RWPE1 (cell line): ENCODE data around the gene STAC3.
A peak's percentile ranks its signal among the peaks of the same experiment; 100 is the strongest.

Source experiments
- CTCF ChIA-PET: fragments of 350-600 bp; sonication (Branson Sonifier 250); formaldehyde crosslinking; extraction: SDS; loops from one replicate; lab custom pipeline; 2021; lab: Yijun Ruan, JAX
- POLR2A ChIA-PET: fragments of 400-600 bp; formaldehyde crosslinking; extraction: SDS; loops from one replicate; lab custom pipeline; 2020; ENCODE audit warnings: antibody characterized with exemption; ENCODE audit not compliant: low non-redundant PET; lab: Yijun Ruan, JAX
- DNase-seq: peaks from one replicate; pipeline ENCODE4 v3.0.0; 2012; ENCODE audit warnings: low spot score
- H3K27ac ChIP-seq: fragments of 450-650 bp; 2 replicates; pipeline ENCODE4 v1.5.1; 2017
- CTCF ChIP-seq: fragments of 450-650 bp; conservative IDR thresholded peaks from 2 replicates; pipeline ENCODE4 v1.5.1; 2017; ENCODE audit warnings: low read depth, mild to moderate bottlenecking

Gene STAC3

GRCh38 chr12:57202321-57202720, 48.7 kb downstream of the STAC3 start:
- H3K27ac ChIP-seq, result no peak overlapping the region
- POLR2A ChIA-PET, result no interaction called here
- no peak for TF ChIP-seq CTCF
- no peak for DNase-seq
- CTCF ChIA-PET, result no interaction called here

- DNase-seq, result no peak
- H3K27ac ChIP-seq, result no peak overlapping the region
- ChIA-PET CTCF (no interaction called here), POLR2A (no interaction called here)
- no peak for TF ChIP-seq CTCF
These were observed 49.4 kb downstream of the STAC3 start for GRCh38 chr12:57201631-57202030.

DNA sequence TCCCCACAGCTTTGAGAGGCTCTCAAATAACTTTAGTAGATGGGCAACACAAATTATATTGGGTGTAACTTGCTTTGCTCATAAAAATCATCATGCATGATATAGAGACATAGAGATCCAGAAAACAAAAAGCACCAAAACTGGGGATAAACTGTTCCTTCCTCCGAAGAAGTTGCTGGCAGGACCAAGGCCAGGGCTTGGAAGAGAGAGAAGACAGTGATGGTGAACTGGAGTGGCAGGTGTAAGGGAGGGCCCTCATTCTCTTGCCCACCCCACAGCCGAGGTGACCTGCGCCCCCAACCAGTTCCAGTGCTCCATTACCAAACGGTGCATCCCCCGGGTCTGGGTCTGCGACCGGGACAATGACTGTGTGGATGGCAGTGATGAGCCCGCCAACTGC, 49.8 kb downstream of the STAC3 start:
- H3K27ac ChIP-seq, result no peak overlapping the region
- POLR2A ChIA-PET, result no interaction called here
- DNase-seq, result no peak
- CTCF ChIA-PET, result no interaction called here
- no peak for TF ChIP-seq CTCF

- no peak overlapping the region for H3K27ac ChIP-seq
- no peak for DNase-seq
- CTCF ChIA-PET, result no interaction called here
- TF ChIP-seq CTCF, result no peak
- POLR2A ChIA-PET, result no interaction called here
These were observed 50.5 kb downstream of the STAC3 start for GRCh38 chr12:57200497-57200896.

DNA sequence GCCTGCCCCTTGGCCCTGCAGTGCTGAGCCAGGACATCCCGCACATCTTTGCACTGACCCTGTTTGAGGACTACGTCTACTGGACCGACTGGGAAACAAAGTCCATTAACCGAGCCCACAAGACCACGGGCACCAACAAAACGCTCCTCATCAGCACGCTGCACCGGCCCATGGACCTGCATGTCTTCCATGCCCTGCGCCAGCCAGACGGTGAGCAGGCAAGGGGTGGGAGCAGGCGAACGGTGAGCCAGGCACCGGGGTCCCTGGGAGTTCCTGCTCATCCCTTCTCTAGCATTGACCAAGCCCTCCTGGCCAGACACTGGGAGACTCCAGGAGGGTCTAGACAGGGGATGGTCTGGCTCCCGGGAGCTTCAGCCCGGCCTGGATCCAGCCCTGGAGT, 51.8 kb downstream of the STAC3 start:
- DNase-seq, result no peak
- no peak for TF ChIP-seq CTCF
- ChIA-PET POLR2A (no interaction called here), CTCF (no interaction called here)
- 0 out of 2 replicates have a peak overlapping the region, but pooled peaks have one; percentile 7 for H3K27ac ChIP-seq

- POLR2A ChIA-PET, result no interaction called here
- CTCF ChIA-PET, result no interaction called here
- no peak for TF ChIP-seq CTCF
- DNase-seq, result no peak
- H3K27ac ChIP-seq, result 0 out of 2 replicates have a peak overlapping the region, but pooled peaks have one; percentile 7
These were observed 52.7 kb downstream of the STAC3 start for GRCh38 chr12:57198329-57198728.

DNA sequence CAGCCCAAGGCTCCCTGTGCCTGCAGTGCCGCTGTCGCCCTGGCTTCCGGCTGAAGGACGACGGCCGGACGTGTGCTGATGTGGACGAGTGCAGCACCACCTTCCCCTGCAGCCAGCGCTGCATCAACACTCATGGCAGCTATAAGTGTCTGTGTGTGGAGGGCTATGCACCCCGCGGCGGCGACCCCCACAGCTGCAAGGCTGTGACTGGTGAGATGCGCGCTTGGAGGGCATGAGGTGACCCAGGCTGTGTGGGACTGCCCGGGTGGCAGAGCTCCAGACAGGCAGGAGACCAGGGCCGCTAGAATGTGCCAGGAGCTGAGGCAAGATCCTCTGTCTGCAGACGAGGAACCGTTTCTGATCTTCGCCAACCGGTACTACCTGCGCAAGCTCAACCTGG, 54.0 kb downstream of the STAC3 start:
- no peak for DNase-seq
- POLR2A ChIA-PET, result no interaction called here
- TF ChIP-seq CTCF, result no peak
- H3K27ac ChIP-seq, result 0 out of 2 replicates have a peak overlapping the region, but pooled peaks have one; percentile 4
- CTCF ChIA-PET, result no interaction called here
